ENCODE measurements around the gene ACTN1.

GRCh38 chr14:68957775-68958174, 21.3 kb downstream of the ACTN1 start:
- TF ChIP-seq POLR2AphosphoS5 (IDR thresholded peaks at IDR 0.05; ENCODE audit: insufficient read depth in 1 of 2, low read depth in 1 of 2) (no peak), CTCF (IDR thresholded peaks at IDR 0.05) (no peak), POLR2A (IDR thresholded peaks at IDR 0.05) (no peak)
